ENCODE measurements around the gene KLHL3. TPM values are rescaled to one million over a fixed set of nuclear protein-coding genes. Genes with fewer than 3 reads are reported as not detected.

KLHL3 gene
- total and polyA plus RNA-seq, 12 donors, result 12.4 to 37.4 (median 23.7) TPM

- H3K36me3 ChIP-seq, result no peaks in the 10 kb centered on the region
- no peaks in the 10 kb centered on the region for H3K9me3 ChIP-seq
- no peaks in the 10 kb centered on the region for H3K4me1 ChIP-seq
- H3K4me3 ChIP-seq, result no peak overlapping the region
- peaks cover 0 to 22% (median 0%) of the 10 kb centered on the region in 7 donors for H3K27me3 ChIP-seq
- ATAC-seq (no peak), DNase-seq (no peak)
- intact Hi-C loops (cut with DNase I), result no loop called here
- H3K27ac ChIP-seq, result no peak overlapping the region
- TF ChIP-seq CTCF (IDR thresholded peaks at IDR 0.05), result no peak
- 86 to 89% methylated on average over 4 of the region's 4 CpGs for WGBS, 2 donors
Observed at GRCh38 chr5:137610598-137610997, 125.3 kb downstream of the KLHL3 start.

- intact Hi-C loops (cut with DNase I), result loop anchor here in 3 of 10 donors (10.0 kb wide), 3 partner anchors 264 to 294 kb away; no protein-coding TSS in a partner anchor
- no peak for ATAC-seq
- H3K36me3 ChIP-seq, result no peaks in the 10 kb centered on the region
- peaks cover 0 to 32% (median 0%) of the 10 kb centered on the region in 7 donors for H3K27me3 ChIP-seq
- H3K4me3 ChIP-seq, result no peak overlapping the region
- H3K4me1 ChIP-seq, result no peaks in the 10 kb centered on the region
- no peaks in the 10 kb centered on the region for H3K9me3 ChIP-seq
- WGBS, 2 donors, result 89 to 90% methylated on average over 2 of the region's 2 CpGs
- H3K27ac ChIP-seq, result no peak overlapping the region
- no peak for DNase-seq
- TF ChIP-seq CTCF (IDR thresholded peaks at IDR 0.05), result no peak
Observed at GRCh38 chr5:137609127-137609526, 126.8 kb downstream of the KLHL3 start.

- Histone ChIP-seq H3K36me3 (no peaks in the 10 kb centered on the region), H3K4me1 (no peaks in the 10 kb centered on the region), H3K27me3 (peaks cover 0 to 32% (median 0%) of the 10 kb centered on the region in 7 donors), H3K27ac (no peak overlapping the region), H3K4me3 (no peak overlapping the region), H3K9me3 (no peaks in the 10 kb centered on the region)
- TF ChIP-seq CTCF (IDR thresholded peaks at IDR 0.05), result no peak
- intact Hi-C loops (cut with DNase I), result loop anchor here in 3 of 10 donors (10.0 kb wide), 3 partner anchors 263 to 293 kb away; no protein-coding TSS in a partner anchor
- WGBS, 2 donors, result 73 to 88% methylated on average over 5 of the region's 5 CpGs
- DNase-seq (no peak), ATAC-seq (no peak)
Observed at GRCh38 chr5:137607771-137608170, 128.1 kb downstream of the KLHL3 start.

GRCh38 chr5:137606401-137606800, 129.5 kb downstream of the KLHL3 start:
- DNase-seq (no peak), ATAC-seq (no peak)
- no peak for TF ChIP-seq CTCF (IDR thresholded peaks at IDR 0.05)
- H3K27me3 ChIP-seq, result peaks cover 0 to 34% (median 0%) of the 10 kb centered on the region in 7 donors
- intact Hi-C loops (cut with DNase I), result loop anchor here in 3 of 10 donors (10.0 kb wide), 3 partner anchors 262 to 292 kb away; no protein-coding TSS in a partner anchor
- H3K4me3 ChIP-seq, result no peak overlapping the region
- no peak overlapping the region for H3K27ac ChIP-seq
- H3K9me3 ChIP-seq, result no peaks in the 10 kb centered on the region
- 67 to 76% methylated on average over 2 of the region's 2 CpGs for WGBS, 2 donors
- H3K4me1 ChIP-seq, result no peaks in the 10 kb centered on the region
- H3K36me3 ChIP-seq, result no peaks in the 10 kb centered on the region

Data from heart right ventricle (tissue), 16 donors.